GM19397 (cell line): ENCODE data around the gene HOXB3.

Experiments used
- ATAC-seq: cut with Tn5 transposase; IDR thresholded peaks from one replicate; pipeline ENCODE4 v1.9.1; 2021; ENCODE audit warnings: mild to moderate bottlenecking, moderate library complexity; ENCODE audit not compliant: unreplicated experiment

HOXB3 gene

DNA sequence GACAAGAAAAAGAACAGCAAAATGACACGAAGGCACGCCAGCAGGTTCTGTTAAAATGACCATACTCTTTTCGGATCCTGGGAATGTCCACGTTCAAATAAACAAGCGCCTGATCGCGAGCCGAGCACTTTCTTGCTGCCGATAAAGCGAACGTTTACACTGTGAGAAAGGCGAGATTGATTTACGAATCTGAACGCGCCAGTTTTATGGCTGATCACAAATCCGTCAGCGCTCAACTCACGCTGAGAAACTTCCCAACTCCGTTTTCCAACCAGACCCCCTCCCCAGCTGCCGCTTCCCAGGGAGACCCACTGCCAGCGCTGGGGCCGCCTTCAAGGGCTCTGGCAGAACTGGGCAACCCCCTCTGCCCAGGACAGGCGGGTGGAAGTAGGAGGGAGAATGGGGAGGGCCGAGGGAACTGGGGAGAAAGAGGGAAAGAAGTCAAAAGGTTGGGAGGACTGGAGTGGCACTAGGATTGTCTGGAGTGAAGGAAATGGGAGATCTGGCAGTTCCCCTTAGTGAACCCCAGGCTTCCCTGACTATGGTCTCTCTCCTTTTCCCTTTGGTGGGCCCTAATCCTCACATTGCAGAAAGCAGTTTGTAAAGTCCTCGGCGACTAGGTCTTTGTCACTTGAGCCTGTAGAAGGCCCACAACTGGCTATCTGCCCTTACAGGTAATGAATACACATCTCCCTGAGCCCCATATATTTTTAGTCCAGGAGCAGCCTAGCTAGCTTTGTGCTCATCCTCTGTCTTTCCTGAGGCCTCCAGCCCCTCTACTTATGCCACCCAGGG, 18.8 kb downstream of the HOXB3 start:
- no peak for ATAC-seq

DNA sequence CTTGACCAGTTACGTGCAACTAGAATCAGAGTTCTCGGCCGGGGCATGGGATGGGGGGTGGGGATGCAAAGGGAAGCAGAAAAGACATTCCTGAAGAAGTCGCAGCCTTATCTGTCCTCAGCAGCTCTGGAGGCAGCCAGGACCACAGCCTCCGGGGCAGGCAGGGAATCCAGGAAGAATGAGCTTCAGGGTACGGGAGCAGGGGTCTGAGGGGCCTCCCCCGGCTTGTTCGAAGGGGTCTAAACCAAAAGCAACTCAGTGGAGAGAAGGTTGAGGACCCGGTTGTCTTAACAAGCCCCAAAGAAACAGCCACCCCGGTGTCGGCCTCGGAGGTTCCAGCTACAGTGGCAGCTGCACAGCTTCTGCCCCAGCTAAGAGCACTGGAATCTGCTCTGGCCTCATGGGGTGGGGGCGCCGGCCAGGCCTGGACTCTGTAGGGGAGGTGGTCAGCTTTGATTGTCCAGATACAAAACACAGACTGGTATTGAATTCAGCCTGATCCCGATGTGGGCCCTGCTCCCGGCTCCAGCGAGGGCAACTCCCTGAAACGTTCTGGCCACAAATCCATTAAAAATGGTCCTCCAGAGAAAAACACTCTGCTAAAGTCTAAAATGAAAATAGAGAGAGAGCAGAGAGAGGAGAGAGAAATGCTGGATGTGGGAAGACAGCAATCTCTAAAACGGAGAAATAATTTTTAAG, 19.6 kb downstream of the HOXB3 start:
- no peak for ATAC-seq

DNA sequence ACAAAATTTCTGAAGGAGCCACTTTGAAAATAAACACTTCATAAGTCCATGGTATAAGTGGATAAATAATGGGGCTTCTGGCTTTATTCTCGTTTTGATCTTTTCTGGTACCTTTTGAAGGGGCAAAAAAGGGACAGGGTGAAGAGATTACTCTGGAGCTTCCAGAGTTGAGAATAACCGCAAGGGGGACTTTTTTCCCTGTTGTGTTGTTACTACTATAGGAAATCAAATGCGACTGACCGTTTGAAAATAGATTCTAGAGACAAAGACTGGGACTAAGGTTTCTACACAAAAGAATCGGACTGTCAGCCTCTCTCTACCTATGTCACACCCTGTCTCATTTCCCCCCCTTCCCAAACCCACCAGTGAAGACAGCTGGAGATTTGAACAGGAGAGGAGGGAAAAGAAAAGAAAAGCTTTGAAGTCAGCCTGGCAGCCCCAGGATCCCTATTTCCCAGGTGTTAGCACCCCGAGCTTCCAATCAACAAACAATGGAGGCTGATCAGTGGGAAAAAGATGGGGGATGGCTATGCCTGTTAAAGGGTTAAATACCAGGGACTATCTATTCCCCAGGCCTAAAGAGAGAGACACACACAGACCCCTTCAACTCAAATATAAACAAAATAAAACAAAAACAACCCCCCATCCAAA, 20.2 kb downstream of the HOXB3 start:
- no peak for ATAC-seq

DNA sequence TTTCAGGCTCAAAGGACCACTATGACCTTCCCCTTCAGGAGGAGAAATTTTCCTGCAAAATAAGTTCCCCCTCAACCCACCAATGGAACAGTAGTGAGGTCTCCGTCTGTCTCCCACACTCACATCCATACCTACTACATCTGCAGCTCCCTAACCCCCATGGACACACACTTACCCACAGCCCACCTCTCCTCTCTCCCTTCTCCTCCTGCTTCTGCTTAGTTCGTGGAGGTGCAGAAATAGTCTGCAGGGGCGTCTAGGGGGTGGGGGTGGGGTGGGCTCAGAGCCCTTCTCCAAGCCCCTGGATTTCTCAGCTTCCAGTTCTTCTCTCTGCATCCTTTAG, 20.8 kb downstream of the HOXB3 start:
- no peak for ATAC-seq

DNA sequence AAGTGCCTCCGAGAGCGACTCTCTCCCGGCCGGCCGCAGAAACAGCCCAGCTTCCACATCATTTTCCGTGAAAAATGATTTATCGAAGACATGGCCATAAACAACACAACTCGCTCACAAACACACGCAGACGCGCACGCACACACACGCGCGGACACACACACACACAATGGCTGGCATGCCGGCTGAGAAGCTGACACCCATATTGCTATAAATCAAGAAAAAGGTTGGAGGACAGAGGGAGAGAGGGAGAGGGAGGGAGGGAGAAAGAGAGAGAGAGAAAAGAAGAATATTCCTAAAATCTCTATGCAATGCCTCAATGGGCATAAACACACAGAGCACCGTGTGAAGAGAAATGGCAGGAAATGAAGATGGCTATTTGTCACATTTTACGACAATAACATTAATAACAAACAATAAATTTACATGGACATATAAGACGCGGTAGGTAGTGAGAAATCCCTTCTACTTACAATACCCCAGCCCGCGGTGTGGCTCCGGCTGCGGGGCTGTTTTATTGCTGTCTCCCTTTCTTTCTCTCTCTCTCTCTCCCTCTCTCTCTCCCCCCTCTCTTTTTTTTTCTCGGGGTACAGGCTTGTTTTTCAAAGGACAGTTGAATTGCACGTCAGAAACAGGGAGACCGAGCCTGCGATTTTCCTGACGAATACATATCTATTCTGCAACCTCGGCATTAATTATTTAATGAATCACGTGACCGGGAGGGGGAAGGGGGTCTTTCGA, 21.4 kb downstream of the HOXB3 start:
- no peak for ATAC-seq

DNA sequence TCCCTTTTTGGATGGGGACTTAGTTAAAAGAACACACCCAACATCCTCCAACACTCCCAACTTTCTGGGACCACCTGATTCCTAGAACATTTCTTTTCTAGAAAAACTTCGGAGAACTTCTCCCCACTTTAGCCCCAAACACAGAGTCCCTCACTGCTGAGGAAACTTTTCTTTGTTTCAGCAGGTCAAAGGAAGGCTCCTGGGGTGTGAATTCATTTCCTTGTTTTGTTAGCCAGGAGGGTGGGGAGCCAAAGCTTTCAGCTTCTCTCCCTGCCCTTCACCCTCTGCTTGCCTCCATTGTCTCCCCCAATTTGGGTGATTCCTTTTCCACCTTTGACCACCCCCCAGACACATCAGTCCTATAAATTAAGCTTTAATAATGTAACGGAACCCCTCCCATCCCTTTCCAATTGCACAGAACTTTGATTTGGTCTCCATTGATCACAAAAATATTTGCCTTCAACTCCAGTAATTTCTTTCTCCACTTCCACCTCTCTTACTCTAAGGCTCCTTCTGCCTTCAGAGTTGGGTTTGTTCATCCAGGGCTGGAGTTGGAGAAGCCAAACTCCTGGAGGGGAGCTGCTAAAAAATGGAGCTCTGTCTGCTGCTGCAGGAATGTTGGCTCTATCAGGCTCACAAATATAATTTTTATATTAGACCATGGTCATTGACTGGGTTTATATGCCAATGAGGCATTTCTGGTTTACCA, 22.2 kb downstream of the HOXB3 start:
- no peak for ATAC-seq

DNA sequence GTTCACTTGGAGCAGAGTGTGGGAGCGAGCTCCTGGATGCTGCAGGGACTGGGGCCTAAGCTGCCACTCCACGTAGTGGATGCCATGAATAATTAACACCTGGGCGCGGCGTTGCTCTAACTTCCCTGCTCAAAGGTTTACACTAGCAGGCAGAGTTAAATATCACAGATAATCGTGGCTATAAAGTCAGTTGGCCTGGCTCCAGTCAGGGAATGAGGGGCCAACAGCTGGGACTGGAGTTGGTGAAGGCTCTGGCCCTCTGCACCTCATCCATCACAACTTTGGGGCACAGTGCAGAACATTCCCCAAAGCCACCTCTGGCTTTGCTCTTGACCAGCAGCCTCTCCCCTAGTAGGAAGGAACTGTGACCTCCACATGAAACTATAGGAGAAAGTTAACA, 22.8 kb downstream of the HOXB3 start:
- ATAC-seq = no peak

DNA sequence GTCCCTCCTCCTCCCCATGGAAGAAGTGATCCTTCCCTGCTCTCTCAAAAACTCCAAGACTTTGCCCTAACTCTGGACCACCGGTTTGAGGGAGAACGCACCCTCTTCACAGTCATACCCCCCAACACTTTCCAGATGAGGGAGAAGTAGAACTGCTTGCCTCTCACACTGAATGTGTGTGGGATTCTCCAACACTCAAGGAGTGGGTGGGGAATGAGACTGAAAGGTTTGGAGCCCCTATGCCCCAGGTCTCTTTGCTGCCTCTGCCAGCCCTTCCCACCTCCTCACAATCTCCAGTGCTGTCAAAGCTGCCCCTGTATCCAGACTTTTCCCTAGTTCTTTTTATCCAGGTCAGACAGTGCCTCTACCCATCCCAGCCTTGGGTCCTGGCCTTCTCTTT, 23.3 kb downstream of the HOXB3 start:
- no peak for ATAC-seq

DNA sequence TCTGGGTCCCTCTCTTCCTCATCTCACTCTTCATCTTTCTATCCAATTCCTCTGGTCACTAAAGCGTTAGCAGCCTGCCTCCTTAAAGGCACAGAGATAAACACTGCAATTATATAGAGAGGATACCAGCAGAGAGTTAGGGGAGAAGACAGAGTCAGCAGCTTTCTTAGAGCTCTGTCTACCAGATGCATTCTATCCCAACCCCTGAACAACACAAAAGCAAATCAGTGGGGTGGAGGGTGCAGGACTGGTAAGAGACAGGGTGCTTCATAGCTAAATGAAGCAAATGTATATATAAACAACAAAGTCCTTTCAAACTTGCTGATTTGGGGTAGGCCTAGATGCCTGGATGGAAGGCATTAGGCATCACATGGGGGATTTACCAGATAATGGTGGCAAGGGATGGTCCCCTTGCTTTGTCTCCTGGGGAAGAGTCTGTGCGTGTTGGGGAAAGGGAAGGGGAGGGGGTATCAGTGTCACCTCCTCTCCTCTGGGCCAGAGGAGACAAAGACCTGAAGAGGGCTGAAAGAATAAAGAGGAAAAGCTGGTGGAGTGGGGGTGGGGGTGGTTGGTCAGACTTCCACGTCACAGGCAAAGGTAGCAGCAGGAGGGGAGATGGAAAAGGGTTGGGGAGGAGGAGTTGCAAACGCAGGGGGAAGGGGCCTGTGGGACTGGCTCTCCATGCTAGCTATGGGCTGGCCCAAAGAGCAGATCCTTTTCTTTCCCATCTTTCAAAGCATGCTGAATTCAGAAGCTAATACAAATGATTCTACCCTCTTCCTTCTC, 23.9 kb downstream of the HOXB3 start:
- no peak for ATAC-seq

DNA sequence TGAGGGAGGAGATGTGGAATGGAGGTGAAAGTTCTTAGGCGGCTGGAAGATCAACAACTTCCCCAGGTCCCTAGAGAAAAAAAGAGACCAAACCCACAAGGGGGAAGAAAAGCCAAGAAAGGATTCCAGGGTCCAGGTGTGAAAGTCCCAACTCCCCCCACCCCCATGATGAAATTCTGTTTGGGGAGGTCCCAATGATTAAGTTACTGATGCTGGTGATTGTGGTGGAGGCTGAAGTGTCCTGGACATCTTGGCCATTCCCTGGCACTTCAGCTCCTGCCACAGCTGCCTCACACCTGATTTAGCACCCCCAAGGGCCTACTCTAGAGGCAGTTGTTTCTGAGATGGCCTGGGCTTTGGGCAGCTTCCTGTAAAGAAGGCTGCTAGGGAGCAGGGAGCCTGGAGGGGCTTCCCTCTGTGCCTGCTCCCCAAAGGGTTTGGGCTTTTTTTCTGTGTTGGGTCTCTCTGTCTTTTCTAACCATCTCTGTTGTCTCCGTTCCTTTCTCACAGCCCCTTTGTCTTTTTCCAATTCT, 25.0 kb downstream of the HOXB3 start:
- no peak for ATAC-seq

DNA sequence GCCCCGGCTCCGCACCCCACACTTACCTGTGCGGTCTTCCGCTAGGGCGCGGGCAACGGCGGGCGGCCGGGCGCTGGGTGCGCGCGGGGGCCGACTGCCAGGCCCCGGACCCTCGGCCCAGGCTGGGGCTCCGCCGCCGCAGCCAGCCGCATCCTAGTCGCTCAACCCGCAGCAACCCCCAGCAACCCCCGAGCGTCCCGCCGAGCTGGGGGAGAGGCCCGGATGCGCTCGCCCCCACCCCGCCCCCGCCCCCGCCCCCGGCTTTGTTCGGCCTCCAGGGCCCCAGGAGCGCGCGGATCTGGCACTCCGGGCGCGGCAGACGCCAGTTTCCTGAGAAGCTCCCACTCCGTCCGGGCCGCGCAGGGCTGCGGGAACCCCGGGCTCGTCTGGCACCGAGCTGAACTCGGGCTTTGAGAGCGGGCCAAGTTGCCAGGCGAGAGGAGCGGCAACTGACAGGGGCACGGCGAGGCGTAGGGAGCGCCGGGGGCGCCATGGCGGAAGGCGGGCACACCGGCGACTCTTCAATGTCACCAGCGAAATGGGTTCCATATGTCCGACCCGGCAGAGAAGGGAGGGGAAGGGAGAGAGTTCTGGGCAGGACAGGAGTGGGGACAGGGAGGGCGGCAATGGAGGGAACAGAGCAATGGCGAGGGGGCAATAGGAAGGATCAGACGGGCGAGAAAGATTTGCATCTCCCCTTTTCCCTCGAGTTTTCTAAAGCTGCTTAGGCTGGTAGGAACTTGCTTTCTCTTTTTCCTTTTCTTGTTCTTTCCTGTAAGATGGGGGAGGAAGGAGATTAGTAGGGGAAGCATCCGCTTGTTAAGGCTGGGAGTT, 25.6 kb downstream of the HOXB3 start:
- ATAC-seq = no peak

DNA sequence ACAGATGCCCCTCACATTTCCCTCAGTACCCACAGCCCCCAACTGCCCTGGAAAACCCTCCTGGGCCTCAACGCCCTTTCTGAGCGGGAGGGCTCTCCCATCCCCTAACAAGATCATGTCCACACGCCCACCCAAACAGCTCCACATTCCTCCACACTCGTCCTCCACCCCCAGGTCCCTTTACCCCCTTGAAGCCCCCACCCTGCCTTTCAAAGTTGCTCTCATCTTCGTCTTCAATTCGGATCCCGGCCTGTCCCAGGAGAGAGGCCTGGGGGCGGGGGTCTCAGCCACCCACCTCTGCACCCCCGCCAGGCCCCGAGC, 26.2 kb downstream of the HOXB3 start:
- ATAC-seq = no peak

DNA sequence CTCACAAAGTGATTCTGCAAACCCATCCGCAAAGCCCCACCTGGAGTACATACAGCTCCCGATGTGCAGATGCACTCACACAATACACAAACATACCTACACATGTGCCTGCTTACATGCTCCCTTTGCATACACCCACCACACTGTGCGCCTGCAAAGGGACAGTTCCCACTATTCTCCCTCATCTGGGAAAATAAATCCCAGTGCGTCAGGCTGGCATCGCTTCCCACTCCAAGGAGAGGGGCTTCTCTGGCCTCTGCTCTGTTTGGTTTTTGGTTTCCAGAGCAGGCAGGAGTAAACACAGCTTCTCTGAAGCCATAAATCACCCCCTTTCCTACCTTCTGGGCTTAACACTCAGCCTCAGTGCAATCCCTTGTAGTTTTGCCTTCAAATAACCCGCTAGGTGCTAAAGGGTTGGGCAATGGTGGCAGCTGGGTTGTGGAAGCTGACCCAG, 26.6 kb downstream of the HOXB3 start:
- no peak for ATAC-seq

DNA sequence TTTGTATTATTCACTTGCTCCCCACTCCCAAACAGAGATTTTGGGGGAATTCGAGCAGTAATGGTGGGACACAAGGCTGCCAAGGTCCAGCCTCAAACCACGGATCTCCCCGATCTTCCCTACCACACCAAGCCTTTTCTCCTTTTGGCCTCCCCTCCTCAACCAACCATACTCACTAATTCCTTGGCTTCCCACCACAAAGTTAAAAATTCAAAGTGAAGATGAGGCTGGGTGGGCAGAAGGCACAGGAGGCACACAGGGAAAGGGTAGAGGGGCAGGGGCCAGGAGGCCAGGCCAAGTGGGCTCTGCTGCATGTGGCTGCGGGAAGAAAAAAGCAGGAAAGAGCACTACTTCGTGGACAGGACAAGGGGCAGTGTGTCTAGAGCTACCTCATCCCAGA, 27.1 kb downstream of the HOXB3 start:
- ATAC-seq = no peak

DNA sequence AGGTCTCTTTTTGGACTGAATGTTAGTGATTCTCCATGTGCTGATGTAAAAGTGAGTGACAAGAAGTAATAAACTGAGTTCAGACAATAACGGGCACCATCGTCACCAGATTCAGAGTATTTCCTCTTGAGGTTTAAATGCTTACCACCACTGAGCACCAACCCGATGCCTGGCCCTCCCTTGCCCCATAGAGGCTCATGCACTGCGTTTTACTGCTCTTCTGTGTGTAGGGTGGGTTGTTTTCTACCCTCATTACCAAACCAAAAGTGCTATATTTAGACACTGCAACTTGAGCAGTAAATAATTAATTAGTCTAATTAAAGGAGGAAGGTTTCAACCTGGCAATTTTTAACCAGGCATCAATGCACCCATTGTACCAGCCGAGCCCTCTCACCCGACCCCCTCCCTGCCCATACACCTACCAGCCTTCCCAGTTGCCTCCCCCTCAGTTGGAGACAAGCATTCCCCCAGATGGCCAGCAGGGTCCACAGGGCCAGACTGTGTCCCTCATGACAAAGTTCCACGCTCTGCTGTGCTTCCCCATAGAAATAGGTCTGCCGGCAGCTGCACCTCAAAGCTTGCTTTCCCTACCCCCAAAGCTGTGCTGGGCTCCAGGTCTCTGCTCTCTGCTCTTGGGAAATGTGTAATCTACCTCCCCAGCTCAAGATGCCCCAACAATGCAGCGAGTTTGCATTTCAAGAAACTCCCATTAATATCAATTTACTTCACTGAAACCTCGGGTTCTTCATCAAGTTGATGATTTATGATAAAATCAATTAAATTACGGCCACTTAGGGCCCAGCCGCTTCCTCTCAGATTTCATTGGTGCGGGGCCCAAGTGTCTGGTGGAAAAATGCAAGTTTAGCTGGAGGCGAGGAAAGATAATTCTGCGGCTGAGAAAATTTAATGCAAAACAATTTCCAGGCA, 27.9 kb downstream of the HOXB3 start:
- peak; percentile 76 for ATAC-seq

DNA sequence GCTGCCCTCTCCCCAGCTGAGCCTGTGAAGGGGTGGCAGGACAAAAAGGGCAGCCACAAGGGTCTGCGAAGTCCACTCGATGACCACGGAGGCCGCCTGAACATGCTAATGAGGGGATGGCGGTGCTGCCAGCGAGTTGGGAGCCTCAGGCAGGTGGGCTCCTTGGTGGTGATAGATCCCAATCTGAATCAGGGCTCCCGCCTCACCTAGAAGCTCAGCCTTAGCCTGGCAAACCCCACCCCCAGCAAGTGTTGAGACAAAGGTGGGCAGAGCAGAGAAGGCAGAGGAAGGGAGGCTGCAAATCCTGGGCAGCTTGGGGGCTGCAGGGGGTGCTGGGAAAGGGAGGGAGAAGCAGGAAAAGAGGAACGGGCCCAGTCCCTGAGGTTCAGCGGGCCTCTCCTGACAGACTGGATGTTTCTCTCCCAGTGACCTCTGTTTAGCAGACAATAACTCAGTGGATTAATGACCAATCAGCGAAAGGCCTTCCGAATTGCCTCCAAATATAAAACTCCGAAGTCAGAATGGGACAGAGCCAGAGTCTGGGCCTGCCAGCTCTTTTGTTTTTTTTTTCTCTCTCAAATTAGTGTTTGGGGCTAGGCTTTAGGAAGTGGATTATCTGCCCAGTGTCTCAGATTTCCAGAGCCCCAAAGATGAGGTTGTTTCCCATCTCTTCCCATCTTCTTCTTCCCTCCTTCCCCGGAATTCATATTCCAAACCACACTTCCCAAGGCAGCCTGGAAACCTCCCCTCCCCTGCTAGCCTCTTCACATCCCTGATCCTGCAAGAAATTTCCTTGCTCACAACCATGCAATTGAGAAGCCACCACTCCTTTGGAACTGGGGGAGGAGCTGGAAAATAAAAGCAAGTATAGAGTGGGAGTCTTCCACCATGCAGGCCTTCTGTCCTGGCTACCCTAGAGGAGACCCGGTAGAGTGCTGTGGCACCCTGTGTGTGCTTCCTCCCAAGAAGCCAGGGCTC, 29.9 kb downstream of the HOXB3 start:
- no peak for ATAC-seq
